LNCaP clone FGC (cell line): ENCODE data around the gene NETO2.

Source experiments
- DNase-seq: peaks from one replicate; pipeline ENCODE4 v3.0.0-alpha.2; 2011; ENCODE audit warnings: low read depth
- H3K4me3 ChIP-seq: 2 replicates; pipeline ENCODE4 v1.5.1; 2011; ENCODE audit warnings: mild to moderate bottlenecking, low read depth, low read length, control low read depth
- TF ChIP-seq, protein P1 (sequence below): IDR thresholded peaks from 2 replicates; pipeline ENCODE4 v1.5.1; 2012; ENCODE audit warnings: mild to moderate bottlenecking; ENCODE audit not compliant: control insufficient read depth, insufficient read depth; ENCODE audit errors: extremely low read depth

NETO2 gene

DNA sequence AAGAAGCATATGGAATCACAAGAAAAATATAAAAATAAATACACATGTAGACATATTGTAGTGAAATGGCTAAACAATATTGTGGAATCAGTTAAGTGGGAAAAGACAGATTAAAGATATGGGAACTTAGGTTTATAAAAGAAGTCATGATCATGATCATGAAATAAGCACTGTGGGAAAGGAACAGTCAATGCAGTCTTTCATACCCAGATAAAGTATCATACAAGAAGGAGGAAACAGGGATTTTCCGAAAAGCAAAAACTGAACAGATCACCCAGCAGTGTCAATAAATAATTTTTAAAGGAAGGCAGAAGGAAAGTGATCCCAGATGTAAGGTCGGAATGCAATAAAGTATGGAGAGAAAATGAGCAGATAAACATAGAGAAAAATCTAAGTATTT lies 71.6 kb downstream of the NETO2 start:
- TF ChIP-seq, protein P1, sequence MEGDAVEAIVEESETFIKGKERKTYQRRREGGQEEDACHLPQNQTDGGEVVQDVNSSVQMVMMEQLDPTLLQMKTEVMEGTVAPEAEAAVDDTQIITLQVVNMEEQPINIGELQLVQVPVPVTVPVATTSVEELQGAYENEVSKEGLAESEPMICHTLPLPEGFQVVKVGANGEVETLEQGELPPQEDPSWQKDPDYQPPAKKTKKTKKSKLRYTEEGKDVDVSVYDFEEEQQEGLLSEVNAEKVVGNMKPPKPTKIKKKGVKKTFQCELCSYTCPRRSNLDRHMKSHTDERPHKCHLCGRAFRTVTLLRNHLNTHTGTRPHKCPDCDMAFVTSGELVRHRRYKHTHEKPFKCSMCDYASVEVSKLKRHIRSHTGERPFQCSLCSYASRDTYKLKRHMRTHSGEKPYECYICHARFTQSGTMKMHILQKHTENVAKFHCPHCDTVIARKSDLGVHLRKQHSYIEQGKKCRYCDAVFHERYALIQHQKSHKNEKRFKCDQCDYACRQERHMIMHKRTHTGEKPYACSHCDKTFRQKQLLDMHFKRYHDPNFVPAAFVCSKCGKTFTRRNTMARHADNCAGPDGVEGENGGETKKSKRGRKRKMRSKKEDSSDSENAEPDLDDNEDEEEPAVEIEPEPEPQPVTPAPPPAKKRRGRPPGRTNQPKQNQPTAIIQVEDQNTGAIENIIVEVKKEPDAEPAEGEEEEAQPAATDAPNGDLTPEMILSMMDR: no peak
- H3K4me3 ChIP-seq: no peak overlapping the region
- no peak for DNase-seq

DNA sequence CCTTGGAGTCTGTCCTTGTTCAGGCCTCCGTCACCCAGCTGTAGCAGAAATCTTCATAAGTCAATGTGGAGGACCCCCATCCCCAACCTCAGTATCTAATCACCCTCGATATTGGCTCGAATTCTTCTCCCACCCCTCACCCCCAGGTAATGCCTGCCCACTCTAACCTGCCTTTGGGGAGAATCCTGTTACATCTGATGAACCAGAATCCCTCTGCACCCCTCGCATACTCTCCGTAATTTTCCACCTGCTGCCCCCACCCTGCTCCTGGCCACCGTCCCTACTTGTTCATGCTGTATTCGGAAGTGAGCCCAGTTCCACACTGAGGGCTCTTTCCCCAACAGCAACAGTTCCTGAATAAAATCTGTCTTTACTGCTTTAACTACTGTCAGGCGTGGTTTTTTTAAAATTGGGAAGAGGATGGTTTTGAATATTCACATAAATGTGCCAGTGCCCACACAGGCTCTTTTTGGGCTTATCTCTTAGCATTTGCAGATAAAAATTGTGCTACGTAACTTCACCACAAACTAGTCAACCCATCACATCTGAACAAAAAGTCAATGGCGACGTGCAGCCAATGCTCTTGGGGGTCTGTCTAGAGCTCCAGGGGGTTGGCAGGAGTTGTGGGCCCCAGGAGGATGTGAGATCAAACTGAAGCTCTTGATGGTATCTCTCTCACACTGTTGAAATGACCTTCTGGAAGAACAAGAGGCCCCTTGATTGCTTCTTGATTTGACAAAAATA lies 73.7 kb downstream of the NETO2 start:
- DNase-seq: no peak
- TF ChIP-seq, protein P1: no peak
- H3K4me3 ChIP-seq: no peak overlapping the region

DNA sequence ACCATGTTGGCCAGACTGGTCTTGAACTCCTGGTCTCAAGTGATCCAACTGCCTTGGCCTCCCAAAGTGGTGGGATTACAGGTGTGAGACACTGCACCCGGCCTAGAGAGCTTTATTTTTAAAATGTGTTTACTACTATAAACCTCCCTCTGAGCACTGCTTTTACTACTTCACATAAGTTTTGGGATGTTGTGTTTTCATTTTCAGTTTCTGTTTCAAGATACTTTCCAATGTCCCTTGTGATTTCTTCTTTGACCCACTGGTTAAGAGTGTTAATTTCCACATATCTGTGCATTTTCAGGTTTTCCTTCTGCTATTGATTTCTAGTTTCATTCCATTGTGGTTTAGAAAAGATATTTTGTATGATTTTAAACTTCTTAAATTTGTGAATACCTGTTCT lies 74.4 kb downstream of the NETO2 start:
- H3K4me3 ChIP-seq: no peak overlapping the region
- TF ChIP-seq, protein P1: no peak
- no peak for DNase-seq

DNA sequence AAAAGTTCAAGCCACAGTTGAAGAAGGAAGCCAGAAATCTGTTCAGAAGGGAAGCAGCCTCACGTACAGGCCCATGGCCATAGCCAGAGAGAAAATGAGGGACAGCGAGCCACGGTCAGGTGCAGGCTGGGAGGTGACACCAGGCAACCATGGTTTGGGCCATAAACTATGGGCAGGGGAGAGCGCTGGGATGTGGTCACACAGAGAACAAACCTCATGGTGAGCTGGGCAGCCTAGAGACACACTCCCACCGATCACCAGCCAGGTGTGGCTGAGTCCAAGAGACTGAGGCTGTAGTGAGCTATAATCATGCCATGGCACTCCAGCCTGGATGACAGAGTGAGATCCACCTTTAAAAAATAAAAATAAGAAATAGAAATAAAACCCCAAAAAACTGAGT lies 76.5 kb downstream of the NETO2 start:
- no peak for DNase-seq
- no peak overlapping the region for H3K4me3 ChIP-seq
- TF ChIP-seq, protein P1: no peak

DNA sequence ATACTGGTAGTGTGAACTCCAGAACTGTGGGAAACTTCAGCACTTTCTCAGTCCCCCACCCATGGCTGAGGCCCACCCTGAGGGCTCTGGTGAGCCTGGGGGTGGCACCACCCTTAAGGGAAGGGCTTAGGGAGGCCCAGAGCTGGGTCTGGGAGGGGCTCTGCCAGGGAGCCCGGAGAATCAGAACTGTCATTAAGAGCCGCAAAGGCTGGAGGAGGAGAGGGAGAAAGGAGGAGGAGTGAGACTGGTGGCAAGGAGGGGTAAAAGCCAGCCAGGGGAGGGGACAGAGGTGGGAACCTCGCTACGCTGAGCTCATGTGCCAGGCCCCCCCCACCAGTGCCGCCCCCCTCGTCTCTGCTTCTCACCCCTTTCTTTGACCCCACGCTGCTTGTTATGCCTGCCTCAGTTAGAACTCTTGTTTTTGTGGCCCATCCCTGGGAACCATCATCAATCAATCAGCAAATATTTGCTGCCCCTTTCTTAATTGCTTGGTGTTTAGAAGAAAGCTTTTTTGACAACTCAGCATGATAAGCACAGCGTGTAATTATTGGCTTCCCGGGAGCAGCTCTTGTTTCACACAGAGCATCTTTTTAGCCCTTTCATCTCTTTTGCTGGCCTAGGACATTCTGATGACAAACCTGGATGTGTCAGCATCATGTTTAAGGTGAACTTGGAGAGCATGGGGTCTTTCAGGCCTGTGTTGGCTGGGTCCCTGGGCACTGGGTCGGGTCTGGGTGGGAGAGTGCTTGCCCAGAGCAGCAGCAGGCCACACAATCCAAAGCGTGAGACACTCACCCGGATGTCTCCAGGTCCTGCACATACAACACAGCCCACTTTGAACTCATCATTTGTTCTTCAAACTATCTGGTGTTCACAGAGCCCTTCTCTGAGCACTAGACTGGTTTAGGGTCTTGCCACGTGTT lies 77.7 kb downstream of the NETO2 start:
- no peak overlapping the region for H3K4me3 ChIP-seq
- DNase-seq: no peak
- TF ChIP-seq, protein P1: no peak

DNA sequence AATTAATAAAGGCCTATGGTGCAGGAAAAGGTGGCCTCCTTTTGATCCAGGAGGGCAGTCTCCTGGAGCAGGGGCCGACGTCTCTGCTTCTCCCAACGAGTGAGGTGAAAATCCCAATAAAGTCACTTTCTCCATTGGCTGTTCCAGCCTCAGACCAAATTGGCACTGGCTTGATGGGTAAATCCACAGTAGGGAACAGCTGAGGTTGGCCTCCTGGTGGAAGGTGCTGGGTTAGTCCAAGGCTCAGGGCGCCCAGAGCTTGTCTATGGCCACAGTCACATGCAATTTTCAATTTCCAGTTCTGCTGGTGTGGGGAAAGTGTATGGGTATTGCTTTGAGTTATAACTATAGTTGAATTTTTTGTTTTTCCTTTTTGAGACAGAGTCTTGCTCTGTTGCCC lies 79.0 kb downstream of the NETO2 start:
- H3K4me3 ChIP-seq: no peak overlapping the region
- TF ChIP-seq, protein P1: no peak
- no peak for DNase-seq
